MM.1S (cell line): ENCODE measurements around the gene BICRAL.

ENCODE experiments used
- DNase-seq: peaks from one replicate; pipeline ENCODE4 v3.0.0-alpha.2; 2015
- H2AFZ ChIP-seq: fragments of 300-600 bp; sonication (generic); 2 replicates; pipeline ENCODE4 v1.6.0; 2016; ENCODE audit warnings: antibody characterized with exemption, low read length
- H3F3A ChIP-seq: fragments of 300-600 bp; sonication (generic); 2 replicates; pipeline ENCODE4 v1.6.1; 2016; ENCODE audit warnings: mild to moderate bottlenecking, antibody characterized with exemption, low read length, moderate library complexity, mixed read lengths; ENCODE audit not compliant: insufficient read depth
- H3K27ac ChIP-seq: fragments of 300-600 bp; sonication (generic); 2 replicates; pipeline ENCODE4 v1.5.1; 2016; ENCODE audit warnings: mild to moderate bottlenecking, low read length
- H3K27me3 ChIP-seq: fragments of 300-600 bp; sonication (generic); replicated peaks from 2 replicates; pipeline ENCODE4 v1.6.0; 2016; ENCODE audit warnings: low read length; ENCODE audit not compliant: insufficient read depth
- H3K36me3 ChIP-seq: fragments of 300-600 bp; sonication (generic); replicated peaks from 2 replicates; pipeline ENCODE4 v1.6.1; 2016; ENCODE audit warnings: mild to moderate bottlenecking, low read length, mixed read lengths; ENCODE audit not compliant: insufficient read depth
- H3K4me1 ChIP-seq: fragments of 300-600 bp; sonication (generic); 2 replicates; pipeline ENCODE4 v1.6.1; 2016; ENCODE audit warnings: low read length, mixed read lengths
- H3K4me2 ChIP-seq: fragments of 300-600 bp; sonication (generic); 2 replicates; pipeline ENCODE4 v1.6.0; 2016; ENCODE audit warnings: low read depth, low read length
- H3K4me3 ChIP-seq: fragments of 300-600 bp; sonication (generic); 2 replicates; pipeline ENCODE4 v1.5.1; 2016; ENCODE audit warnings: low read length, mixed read lengths
- H3K79me2 ChIP-seq: fragments of 300-600 bp; sonication (generic); 2 replicates; pipeline ENCODE4 v1.6.1; 2016; ENCODE audit warnings: mixed run types, low read length, mixed read lengths
- H3K9ac ChIP-seq: fragments of 300-600 bp; sonication (generic); 2 replicates; pipeline ENCODE4 v1.6.1; 2016; ENCODE audit warnings: low read length, mixed read lengths
- H3K9me2 ChIP-seq: fragments of 300-600 bp; sonication (generic); replicated peaks from 2 replicates; pipeline ENCODE4 v1.6.1; 2016; ENCODE audit warnings: mild to moderate bottlenecking, low read length, mixed read lengths; ENCODE audit not compliant: insufficient read depth
- H3K9me3 ChIP-seq: fragments of 300-600 bp; sonication (generic); replicated peaks from 2 replicates; pipeline ENCODE4 v1.6.1; 2016; ENCODE audit warnings: mild to moderate bottlenecking, low read length, mixed read lengths; ENCODE audit not compliant: insufficient read depth
- H4K20me1 ChIP-seq: fragments of 300-600 bp; sonication (generic); 2 replicates; pipeline ENCODE4 v1.6.1; 2016; ENCODE audit warnings: mild to moderate bottlenecking, low read length, moderate library complexity, mixed read lengths; ENCODE audit not compliant: insufficient read depth
- EZH2 ChIP-seq: fragments of 300-600 bp; sonication (generic); optimal IDR thresholded peaks from 2 replicates; pipeline ENCODE3; 2017; ENCODE audit warnings: low read depth, mild to moderate bottlenecking, antibody characterized with exemption, low read length, mixed read lengths
- EZH2phosphoT487 ChIP-seq: fragments of 300-600 bp; sonication (generic); IDR thresholded peaks from 2 replicates; pipeline ENCODE4 v1.6.1; 2018; ENCODE audit warnings: antibody characterized with exemption, low read length
- TF ChIP-seq, protein P1 (sequence below): fragments of 300-600 bp; sonication (generic); IDR thresholded peaks from 2 replicates; pipeline ENCODE4 v1.5.1; 2016; ENCODE audit warnings: antibody characterized with exemption, low read length, mixed read lengths

BICRAL gene

DNA sequence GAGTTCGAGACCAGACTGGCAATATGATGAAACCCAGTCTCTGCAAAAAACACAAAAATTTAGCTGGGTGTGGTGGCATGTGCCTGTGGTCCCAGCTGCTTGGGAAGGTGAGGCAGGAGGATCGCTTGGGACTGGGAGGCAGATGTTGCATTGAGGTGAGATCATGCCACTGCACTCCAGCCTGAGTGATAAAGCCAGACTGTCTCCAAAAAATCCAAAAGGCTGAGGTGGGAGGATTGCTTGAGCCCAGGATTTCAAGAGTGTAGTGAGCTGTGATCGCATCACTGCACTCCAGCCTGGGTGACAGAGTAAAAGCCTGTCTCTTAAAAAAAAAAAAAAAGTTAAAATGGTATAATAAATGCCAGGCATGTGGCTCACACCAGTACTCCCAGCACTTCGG is 132.7 kb downstream of the BICRAL start:
- no peak overlapping the region for H2AFZ ChIP-seq
- H3K27me3 ChIP-seq = no peaks in the 10 kb centered on the region
- no peak for DNase-seq
- H4K20me1 ChIP-seq = no peaks in the 10 kb centered on the region
- H3F3A ChIP-seq = no peaks in the 10 kb centered on the region
- H3K9ac ChIP-seq = no peak overlapping the region
- no peaks in the 10 kb centered on the region for H3K36me3 ChIP-seq
- H3K4me3 ChIP-seq = no peak overlapping the region
- H3K79me2 ChIP-seq = no peaks in the 10 kb centered on the region
- no peak overlapping the region for H3K4me2 ChIP-seq
- no peaks in the 10 kb centered on the region for H3K4me1 ChIP-seq
- no peaks in the 10 kb centered on the region for H3K9me3 ChIP-seq
- no peaks in the 10 kb centered on the region for H3K9me2 ChIP-seq
- H3K27ac ChIP-seq = no peak overlapping the region
- TF ChIP-seq, protein P1, sequence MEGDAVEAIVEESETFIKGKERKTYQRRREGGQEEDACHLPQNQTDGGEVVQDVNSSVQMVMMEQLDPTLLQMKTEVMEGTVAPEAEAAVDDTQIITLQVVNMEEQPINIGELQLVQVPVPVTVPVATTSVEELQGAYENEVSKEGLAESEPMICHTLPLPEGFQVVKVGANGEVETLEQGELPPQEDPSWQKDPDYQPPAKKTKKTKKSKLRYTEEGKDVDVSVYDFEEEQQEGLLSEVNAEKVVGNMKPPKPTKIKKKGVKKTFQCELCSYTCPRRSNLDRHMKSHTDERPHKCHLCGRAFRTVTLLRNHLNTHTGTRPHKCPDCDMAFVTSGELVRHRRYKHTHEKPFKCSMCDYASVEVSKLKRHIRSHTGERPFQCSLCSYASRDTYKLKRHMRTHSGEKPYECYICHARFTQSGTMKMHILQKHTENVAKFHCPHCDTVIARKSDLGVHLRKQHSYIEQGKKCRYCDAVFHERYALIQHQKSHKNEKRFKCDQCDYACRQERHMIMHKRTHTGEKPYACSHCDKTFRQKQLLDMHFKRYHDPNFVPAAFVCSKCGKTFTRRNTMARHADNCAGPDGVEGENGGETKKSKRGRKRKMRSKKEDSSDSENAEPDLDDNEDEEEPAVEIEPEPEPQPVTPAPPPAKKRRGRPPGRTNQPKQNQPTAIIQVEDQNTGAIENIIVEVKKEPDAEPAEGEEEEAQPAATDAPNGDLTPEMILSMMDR = no peak
- TF ChIP-seq EZH2 (no peak), EZH2phosphoT487 (no peak)

DNA sequence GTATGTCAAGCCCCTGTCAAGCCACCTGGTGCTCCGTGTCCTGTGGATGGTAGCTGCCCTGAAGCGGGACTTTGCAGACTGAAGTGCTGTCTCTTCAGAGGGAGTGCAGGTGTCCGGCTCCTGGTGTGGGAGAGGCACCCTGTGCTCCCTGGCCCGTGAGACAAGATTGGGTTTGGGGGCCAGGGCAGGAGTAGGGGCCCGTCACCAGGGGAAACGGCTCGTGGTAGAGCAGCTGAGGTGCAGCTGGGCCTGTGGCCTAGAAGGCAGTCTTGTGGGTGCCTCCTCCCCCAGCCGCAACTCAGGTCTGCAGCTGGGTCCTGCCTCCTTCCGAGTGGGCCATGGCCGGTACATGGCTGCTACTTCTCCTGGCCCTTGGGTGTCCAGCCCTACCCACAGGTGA is 133.9 kb downstream of the BICRAL start, which contains the start of gene PTCRA:
PTCRA (plus strand) TSS at position 322 of the 400 bp plus-strand sequence; CDS start at position 339, 17 bp downstream.
- H3K27me3 ChIP-seq = no peaks in the 10 kb centered on the region
- H3K79me2 ChIP-seq = no peaks in the 10 kb centered on the region
- H3K9ac ChIP-seq = no peak within 1 kb of the TSS
- no peaks in the 10 kb centered on the region for H3K9me2 ChIP-seq
- H3K27ac ChIP-seq = no peak within 1 kb of the TSS
- TF ChIP-seq, protein P1 = no peak
- TF ChIP-seq EZH2phosphoT487 (no peak), EZH2 (no peak)
- H3F3A ChIP-seq = no peaks in the 10 kb centered on the region
- H3K36me3 ChIP-seq = no peaks in the 10 kb centered on the region
- H3K4me2 ChIP-seq = no peak within 1 kb of the TSS
- H2AFZ ChIP-seq = no peak within 1 kb of the TSS
- no peaks in the 10 kb centered on the region for H3K9me3 ChIP-seq
- no peak within 1 kb of the TSS for H3K4me3 ChIP-seq
- H3K4me1 ChIP-seq = no peaks in the 10 kb centered on the region
- H4K20me1 ChIP-seq = no peaks in the 10 kb centered on the region
- no peak for DNase-seq

DNA sequence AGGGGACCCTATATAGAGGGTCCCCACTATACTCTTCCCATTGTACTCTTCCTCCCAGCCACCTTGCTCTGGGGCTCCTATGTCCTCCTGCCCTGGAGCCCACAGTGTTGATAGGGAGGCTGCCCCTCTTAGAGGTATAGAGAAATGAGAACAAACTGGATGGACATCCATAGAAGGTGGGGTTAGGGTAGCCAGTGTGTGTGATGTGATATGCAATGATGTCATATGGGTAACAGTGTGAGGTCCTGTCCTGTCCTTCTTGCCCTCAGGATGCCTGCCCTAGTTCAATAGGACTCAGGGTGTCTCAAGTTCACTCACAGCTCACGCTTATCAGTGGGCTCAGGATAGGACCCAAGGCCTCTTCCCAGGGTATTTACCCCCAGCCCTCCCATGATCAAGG is 134.4 kb downstream of the BICRAL start:
- H3K4me2 ChIP-seq = no peak overlapping the region
- no peaks in the 10 kb centered on the region for H3K36me3 ChIP-seq
- DNase-seq = no peak
- no peak overlapping the region for H3K9ac ChIP-seq
- no peaks in the 10 kb centered on the region for H3K27me3 ChIP-seq
- no peaks in the 10 kb centered on the region for H3K9me3 ChIP-seq
- H3K79me2 ChIP-seq = no peaks in the 10 kb centered on the region
- H3K4me3 ChIP-seq = no peak overlapping the region
- no peaks in the 10 kb centered on the region for H3K9me2 ChIP-seq
- H3K27ac ChIP-seq = no peak overlapping the region
- H3F3A ChIP-seq = no peaks in the 10 kb centered on the region
- no peak overlapping the region for H2AFZ ChIP-seq
- TF ChIP-seq, protein P1 = no peak
- TF ChIP-seq EZH2phosphoT487 (no peak), EZH2 (no peak)
- no peaks in the 10 kb centered on the region for H4K20me1 ChIP-seq
- H3K4me1 ChIP-seq = no peaks in the 10 kb centered on the region
